Right lobe of liver (tissue), 4 donors: ENCODE measurements around the gene MAPK12.

Source experiments
- POLR2A ChIP-seq: fragments of 450-650 bp; IDR thresholded peaks from one replicate; pipeline ENCODE4 v1.6.1; 2017; ENCODE audit warnings: antibody characterized with exemption, mild to moderate bottlenecking
- TF ChIP-seq, protein P1 (sequence below), 4 donors: fragments of 200-600 bp in 3 of 4; fragments of 450-650 bp in 1 of 4; IDR thresholded peaks; one replicate each; pipeline versions ENCODE4 v1.5.1 to v1.8.0; 2016 to 2022; ENCODE audit warnings: antibody characterized with exemption in 4 of 4, mild to moderate bottlenecking in 2 of 4
- donor health status: DM: no; HTN: no; CAD: no.
- donor health status: DM: no; HTN: no; CAD: no.
- donor health status: DM: no; HTN: yes; CAD: no.

DNA sequence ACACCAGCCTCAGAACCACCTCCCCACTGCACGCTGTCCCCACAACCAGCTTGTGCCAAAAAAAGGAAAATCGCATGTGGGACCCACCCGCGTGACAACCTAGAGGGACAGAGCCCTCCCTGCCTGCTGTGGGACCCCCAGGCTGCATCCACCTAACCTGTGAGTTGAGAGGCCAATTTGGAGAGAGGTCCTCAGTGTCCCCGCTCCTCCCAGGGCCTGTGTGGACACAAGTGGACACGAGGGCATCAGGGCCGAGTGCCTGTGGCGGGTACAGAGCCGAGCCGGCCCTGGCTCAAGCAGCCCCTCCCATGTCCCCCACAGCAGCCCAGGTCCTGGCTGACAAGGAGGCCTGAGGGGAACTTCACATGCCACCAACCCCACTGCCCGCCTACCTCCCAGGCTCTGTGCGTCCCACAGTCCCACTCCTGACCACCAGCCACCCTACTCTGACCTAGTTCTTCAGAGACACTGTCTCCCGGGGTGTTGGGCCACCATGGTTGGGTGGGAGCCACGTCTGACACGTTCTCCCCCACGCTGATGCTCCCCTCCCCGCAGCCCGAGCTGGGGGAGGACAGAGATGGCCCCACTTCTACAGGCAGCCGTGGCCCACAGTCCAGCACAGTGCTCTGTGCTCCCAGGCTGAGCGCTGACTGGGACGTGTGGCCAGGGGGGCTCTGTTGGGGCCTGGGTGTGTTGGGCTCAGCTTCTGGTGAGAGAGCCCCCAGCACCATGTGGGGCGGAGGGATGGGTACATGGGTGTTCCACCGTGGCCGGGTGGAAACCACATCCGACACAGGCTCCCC, 41.5 kb downstream of the MAPK12 start:
- no peak for TF ChIP-seq POLR2A
- TF ChIP-seq, protein P1, sequence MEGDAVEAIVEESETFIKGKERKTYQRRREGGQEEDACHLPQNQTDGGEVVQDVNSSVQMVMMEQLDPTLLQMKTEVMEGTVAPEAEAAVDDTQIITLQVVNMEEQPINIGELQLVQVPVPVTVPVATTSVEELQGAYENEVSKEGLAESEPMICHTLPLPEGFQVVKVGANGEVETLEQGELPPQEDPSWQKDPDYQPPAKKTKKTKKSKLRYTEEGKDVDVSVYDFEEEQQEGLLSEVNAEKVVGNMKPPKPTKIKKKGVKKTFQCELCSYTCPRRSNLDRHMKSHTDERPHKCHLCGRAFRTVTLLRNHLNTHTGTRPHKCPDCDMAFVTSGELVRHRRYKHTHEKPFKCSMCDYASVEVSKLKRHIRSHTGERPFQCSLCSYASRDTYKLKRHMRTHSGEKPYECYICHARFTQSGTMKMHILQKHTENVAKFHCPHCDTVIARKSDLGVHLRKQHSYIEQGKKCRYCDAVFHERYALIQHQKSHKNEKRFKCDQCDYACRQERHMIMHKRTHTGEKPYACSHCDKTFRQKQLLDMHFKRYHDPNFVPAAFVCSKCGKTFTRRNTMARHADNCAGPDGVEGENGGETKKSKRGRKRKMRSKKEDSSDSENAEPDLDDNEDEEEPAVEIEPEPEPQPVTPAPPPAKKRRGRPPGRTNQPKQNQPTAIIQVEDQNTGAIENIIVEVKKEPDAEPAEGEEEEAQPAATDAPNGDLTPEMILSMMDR (IDR thresholded peaks at IDR 0.05): no peak
